IMR-90 (cell line): ENCODE data around the gene ZNF446. TPM values are rescaled to one million over a fixed set of nuclear protein-coding genes. Genes with fewer than 3 reads are reported as not detected.

ENCODE experiments used
- ATAC-seq: fragments of 200-7000 bp; cut with Tn5 transposase; 2 replicates; pipeline ENCODE4 v1.9.1; 2020; ENCODE audit warnings: low read depth, mild to moderate bottlenecking, moderate library complexity
- BruUV-seq: library from RNA; stranded (reverse); fragments of 400-500 nt; replicated peaks from 2 replicates; lab custom pipeline; 2021; lab: Mats Ljungman, UMichigan
- CTCF ChIA-PET: fragments of 300-600 bp; formaldehyde crosslinking; extraction: SDS; loops from one replicate; lab custom pipeline; 2021; ENCODE audit warnings: antibody characterized with exemption; lab: Yijun Ruan, JAX
- POLR2A ChIA-PET: fragments of 300-600 bp; sonication (Branson Sonifier 250); formaldehyde crosslinking; loops from one replicate; lab custom pipeline; 2022; ENCODE audit warnings: antibody characterized with exemption; ENCODE audit not compliant: unreplicated experiment; lab: Charles Lee
- DNase-seq: peaks from one replicate; pipeline ENCODE4 v3.0.0; 2013
- H2AFZ ChIP-seq: replicated peaks from 2 replicates; pipeline ENCODE3; 2013; ENCODE audit warnings: low read length, mild to moderate bottlenecking; ENCODE audit not compliant: poor library complexity
- H2AK5ac ChIP-seq: 2 replicates; pipeline ENCODE4 v1.6.1; 2013; ENCODE audit warnings: low read depth, low read length, inconsistent platforms
- H2AK9ac ChIP-seq: replicated peaks from 2 replicates; pipeline ENCODE3; 2013; ENCODE audit warnings: mild to moderate bottlenecking, low read depth, low read length, moderate library complexity; ENCODE audit not compliant: poor library complexity
- H2BK120ac ChIP-seq: 2 replicates; pipeline ENCODE4 v1.6.1; 2013; ENCODE audit warnings: low read depth, low read length, inconsistent platforms
- H2BK15ac ChIP-seq: 3 replicates; pipeline ENCODE4 v1.6.1; 2013; ENCODE audit warnings: low read depth, low read length, inconsistent platforms
- H2BK20ac ChIP-seq: 2 replicates; pipeline ENCODE4 v1.6.1; 2013; ENCODE audit warnings: low read depth, mild to moderate bottlenecking, inconsistent platforms, low read length, moderate library complexity
- H2BK5ac ChIP-seq: 2 replicates; pipeline ENCODE4 v1.6.1; 2013; ENCODE audit warnings: mild to moderate bottlenecking, low read depth, low read length, inconsistent platforms; ENCODE audit not compliant: poor library complexity, severe bottlenecking
- H3K14ac ChIP-seq: replicated peaks from 2 replicates; pipeline ENCODE4 v1.6.1; 2013; ENCODE audit warnings: low read depth, low read length, inconsistent platforms
- H3K18ac ChIP-seq: 2 replicates; pipeline ENCODE4 v1.6.1; 2013; ENCODE audit warnings: low read depth, low read length, control low read depth
- H3K23ac ChIP-seq: 2 replicates; pipeline ENCODE4 v1.6.1; 2013; ENCODE audit warnings: low read depth, low read length, inconsistent platforms
- H3K27ac ChIP-seq: 2 replicates; pipeline ENCODE4 v1.5.1; 2013; ENCODE audit warnings: mild to moderate bottlenecking, control low read depth, low read length; ENCODE audit not compliant: insufficient read depth
- H3K27me3 ChIP-seq: 2 replicates; pipeline ENCODE4 v1.6.1; 2013; ENCODE audit warnings: low read length; ENCODE audit not compliant: control insufficient read depth, insufficient read depth
- H3K36me3 ChIP-seq: 2 replicates; pipeline ENCODE4 v1.6.1; 2013; ENCODE audit warnings: low read length, mixed read lengths; ENCODE audit not compliant: control insufficient read depth, insufficient read depth
- H3K4ac ChIP-seq: 2 replicates; pipeline ENCODE4 v1.6.1; 2013; ENCODE audit warnings: low read depth, low read length, inconsistent platforms
- H3K4me1 ChIP-seq: 2 replicates; pipeline ENCODE4 v1.6.1; 2013; ENCODE audit warnings: low read length, mixed read lengths; ENCODE audit not compliant: control insufficient read depth, insufficient read depth
- H3K4me2 ChIP-seq: 2 replicates; pipeline ENCODE4 v1.6.1; 2013; ENCODE audit warnings: low read depth, mild to moderate bottlenecking, control low read depth, low read length, moderate library complexity
- H3K4me3 ChIP-seq: 2 replicates; pipeline ENCODE4 v1.5.1; 2013; ENCODE audit warnings: low read depth, mild to moderate bottlenecking, control low read depth, low read length, moderate library complexity; ENCODE audit not compliant: insufficient read depth
- H3K56ac ChIP-seq: 2 replicates; pipeline ENCODE4 v1.6.1; 2013; ENCODE audit warnings: low read length, inconsistent platforms; ENCODE audit not compliant: insufficient read depth; ENCODE audit errors: extremely low read depth
- H3K79me1 ChIP-seq, 2 experiments: 2 replicates each; pipeline ENCODE4 v1.6.1; 2013; ENCODE audit warnings: low read length in 2 of 2, inconsistent platforms in 1 of 2, low read depth in 1 of 2
- H3K9ac ChIP-seq: 2 replicates; pipeline ENCODE4 v1.6.1; 2013; ENCODE audit warnings: low read depth, low read length, control low read depth
- H3K9me1 ChIP-seq: 2 replicates; pipeline ENCODE4 v1.6.1; 2013; ENCODE audit warnings: low read length, inconsistent platforms; ENCODE audit not compliant: insufficient read depth
- H3K9me3 ChIP-seq: 2 replicates; pipeline ENCODE4 v1.6.1; 2013; ENCODE audit warnings: low read length; ENCODE audit not compliant: control insufficient read depth, insufficient read depth
- H4K20me1 ChIP-seq: 2 replicates; pipeline ENCODE4 v1.6.1; 2013; ENCODE audit warnings: low read length, inconsistent platforms; ENCODE audit not compliant: insufficient read depth
- H4K5ac ChIP-seq: 2 replicates; pipeline ENCODE4 v1.6.1; 2013; ENCODE audit warnings: mild to moderate bottlenecking, low read depth, low read length, control low read depth
- H4K8ac ChIP-seq, 2 experiments: 2 replicates each; pipeline ENCODE4 v1.6.1; 2013; ENCODE audit warnings: low read depth in 2 of 2, low read length in 2 of 2, control low read depth in 1 of 2, inconsistent platforms in 1 of 2
- H4K91ac ChIP-seq: 2 replicates; pipeline ENCODE4 v1.6.1; 2013; ENCODE audit warnings: low read depth, low read length, inconsistent platforms; ENCODE audit not compliant: insufficient read depth
- RAD21 ChIP-seq: IDR thresholded peaks from 2 replicates; pipeline ENCODE4 v1.6.1; 2012; ENCODE audit warnings: low read length, improper control_type of control experiment
- WGBS, 2 experiments: methylation state at CpG; one replicate each; pipeline versions ENCODE4 v1.1.5 to v1.1.7; 2013; ENCODE audit warnings: missing lambda C conversion rate in 2 of 2; ENCODE audit not compliant: insufficient read length in 1 of 2; ENCODE audit errors: extremely low coverage in 2 of 2; 5-methylcytosine and 5-hydroxymethylcytosine counted together
- dilution Hi-C: fragments of 300-500 bp; cut with HindIII; formaldehyde crosslinking; loops from one replicate; pipeline ENCODE4 v1.14.3; 2018; ENCODE audit warnings: low sequenced_read_pairs; ENCODE audit not compliant: unreplicated experiment
- in situ Hi-C: fragments of 300-500 bp; cut with MboI; formaldehyde crosslinking; loops from 3 replicates; pipeline ENCODE4 v1.14.3; 2019; ENCODE audit warnings: low sequenced_read_pairs, inconsistent platforms, mixed read lengths
- intact Hi-C: fragments of 100-400 bp; cut with micrococcal nuclease; formaldehyde crosslinking; loops from 2 replicates; pipeline ENCODE4 v1.10.0; 2022
- polyA plus RNA-seq, 3 experiments: library from polyadenylated mRNA; depleted of rRNA; stranded (reverse); fragments of >200 nt; gene quantifications; 2 replicates each; pipeline ENCODE4 v1.2.3, GENCODE V29; 2012; ENCODE audit warnings: low replicate concordance in 1 of 3
- total RNA-seq: library from RNA; depleted of rRNA; stranded (reverse); fragments of >200 nt; gene quantifications from 2 replicates; pipeline ENCODE4 v1.2.3, GENCODE V29; 2012

ZNF446 gene
- total and polyA plus RNA-seq, 2 of the 4 experiments (the other 2 are of a cell fraction) = 4.8 to 6.9 TPM

DNA sequence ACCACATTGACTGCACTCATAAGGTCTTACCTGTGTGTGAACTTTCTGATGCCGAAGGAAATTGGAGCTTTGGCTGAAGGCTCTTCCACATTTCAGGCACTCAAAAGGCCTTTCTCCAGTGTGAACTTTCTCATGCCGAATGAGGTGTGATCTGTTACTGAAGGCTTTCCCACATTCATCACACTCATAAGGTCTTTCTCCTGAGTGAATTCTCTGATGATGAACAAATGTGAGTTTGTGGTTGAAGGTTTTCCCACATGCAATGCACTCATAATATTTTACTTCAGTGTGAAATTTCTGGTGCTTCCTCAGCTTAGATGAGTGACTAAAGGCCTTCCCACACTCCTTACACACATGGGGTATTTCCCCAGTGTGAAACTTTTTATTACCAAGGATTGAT is 41.9 kb upstream of the ZNF446 start:
- Histone ChIP-seq H3K23ac (no peak overlapping the region), H3K14ac (no peak overlapping the region), H3K79me1 (peaks cover 18 to 22% of the 10 kb centered on the region in 2 experiments), H2BK5ac (no peak overlapping the region), H2BK15ac (no peak overlapping the region), H3K4me3 (no peak overlapping the region), H4K5ac (no peak overlapping the region), H3K9me1 (no peaks in the 10 kb centered on the region), H3K4ac (no peak overlapping the region), H3K56ac (no peak overlapping the region), H4K91ac (no peak overlapping the region), H3K4me1 (no peaks in the 10 kb centered on the region; the same call in 1 of the 2 replicates), H3K27ac (no peak overlapping the region), H2AK5ac (no peak overlapping the region), H3K9me3 (peaks cover 81% of the 10 kb centered on the region), H3K36me3 (peaks cover 53% of the 10 kb centered on the region), H3K9ac (no peak overlapping the region), H3K27me3 (no peaks in the 10 kb centered on the region), H2AFZ (no peak overlapping the region), H2BK120ac (no peak overlapping the region), H3K4me2 (no peak overlapping the region), H2AK9ac (no peak overlapping the region), H3K18ac (no peak overlapping the region), H4K20me1 (no peaks in the 10 kb centered on the region), H4K8ac (no peak overlapping the region), H2BK20ac (no peak overlapping the region)
- no peak for TF ChIP-seq RAD21
- WGBS, 2 experiments = no CpG with 5 or more reads among the region's 2 CpGs
- dilution Hi-C loops (no loop called here), intact Hi-C loops (no loop called here), in situ Hi-C loops (no loop called here)
- DNase-seq = peak; percentile 18
- ChIA-PET CTCF (no interaction called here), POLR2A (no interaction called here)
- BruUV-seq = no TSS peak
- no peak for ATAC-seq
